ENCODE results near the gene TMEM26.
A peak's percentile ranks its signal among the peaks of the same experiment; 100 is the strongest.
"Not testable (repeated sequence)": the region's sequence is repeated elsewhere in the genome, so short reads cannot be mapped to it uniquely, and the experiment has no call there.

The TMEM26 gene

DNA sequence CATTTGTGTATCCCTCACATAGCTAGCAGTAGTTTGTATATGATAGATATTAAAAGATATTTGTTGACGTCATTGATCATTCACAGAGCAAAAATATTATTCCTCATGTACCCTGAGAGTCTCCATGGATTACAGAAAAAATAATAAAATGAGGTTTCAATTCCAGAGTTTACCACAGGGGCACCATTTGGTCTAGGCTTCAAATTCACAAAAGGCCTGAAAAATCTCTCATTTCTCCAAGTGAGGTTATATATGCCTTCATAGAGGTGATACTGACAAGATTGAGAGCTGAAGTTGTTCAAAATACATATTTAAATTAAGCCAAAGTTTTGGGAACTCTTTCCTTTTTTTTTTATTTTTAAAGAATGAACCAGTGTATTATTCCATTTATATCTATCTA, 52.7 kb downstream of the TMEM26 start:
- H3K27me3 Mint-ChIP-seq: no peaks in the 10 kb centered on the region
- H3K4me3 Mint-ChIP-seq: no peak overlapping the region
- no peaks in the 10 kb centered on the region for H3K36me3 Mint-ChIP-seq
- H3K4me1 Mint-ChIP-seq: peaks cover 7% of the 10 kb centered on the region
- H3K9me3 Mint-ChIP-seq: no peaks in the 10 kb centered on the region
- ATAC-seq (ENCODE audit: low read depth) (no peak), DNase-seq (ENCODE audit: low spot score in 2 of 2) (no peak)
- H3K27ac Mint-ChIP-seq: no peak overlapping the region

DNA sequence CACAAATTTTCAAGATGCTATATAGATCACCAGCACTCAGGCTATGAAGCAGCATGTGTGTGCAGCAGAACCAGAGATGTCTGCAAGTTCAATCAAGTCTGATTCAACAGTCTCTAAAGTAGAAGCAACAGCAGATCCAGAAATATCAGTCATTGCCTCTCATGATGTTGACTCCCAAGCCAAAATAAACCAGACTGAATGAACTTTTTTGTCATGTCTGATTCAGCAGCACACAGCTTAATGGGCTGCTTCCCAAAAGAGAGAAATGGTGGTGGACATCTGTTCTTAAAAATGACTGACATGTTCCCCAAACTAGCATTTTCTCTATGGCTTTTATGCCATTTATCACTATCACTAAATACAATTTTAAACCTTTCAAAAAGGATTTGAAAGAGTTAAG, 53.8 kb downstream of the TMEM26 start:
- H3K4me3 Mint-ChIP-seq: no peak overlapping the region
- no peaks in the 10 kb centered on the region for H3K27me3 Mint-ChIP-seq
- no peaks in the 10 kb centered on the region for H3K36me3 Mint-ChIP-seq
- ATAC-seq (ENCODE audit: low read depth) (no peak), DNase-seq (ENCODE audit: low spot score in 2 of 2) (no peak)
- no peaks in the 10 kb centered on the region for H3K9me3 Mint-ChIP-seq
- peaks cover 7% of the 10 kb centered on the region for H3K4me1 Mint-ChIP-seq
- H3K27ac Mint-ChIP-seq: no peak overlapping the region

DNA sequence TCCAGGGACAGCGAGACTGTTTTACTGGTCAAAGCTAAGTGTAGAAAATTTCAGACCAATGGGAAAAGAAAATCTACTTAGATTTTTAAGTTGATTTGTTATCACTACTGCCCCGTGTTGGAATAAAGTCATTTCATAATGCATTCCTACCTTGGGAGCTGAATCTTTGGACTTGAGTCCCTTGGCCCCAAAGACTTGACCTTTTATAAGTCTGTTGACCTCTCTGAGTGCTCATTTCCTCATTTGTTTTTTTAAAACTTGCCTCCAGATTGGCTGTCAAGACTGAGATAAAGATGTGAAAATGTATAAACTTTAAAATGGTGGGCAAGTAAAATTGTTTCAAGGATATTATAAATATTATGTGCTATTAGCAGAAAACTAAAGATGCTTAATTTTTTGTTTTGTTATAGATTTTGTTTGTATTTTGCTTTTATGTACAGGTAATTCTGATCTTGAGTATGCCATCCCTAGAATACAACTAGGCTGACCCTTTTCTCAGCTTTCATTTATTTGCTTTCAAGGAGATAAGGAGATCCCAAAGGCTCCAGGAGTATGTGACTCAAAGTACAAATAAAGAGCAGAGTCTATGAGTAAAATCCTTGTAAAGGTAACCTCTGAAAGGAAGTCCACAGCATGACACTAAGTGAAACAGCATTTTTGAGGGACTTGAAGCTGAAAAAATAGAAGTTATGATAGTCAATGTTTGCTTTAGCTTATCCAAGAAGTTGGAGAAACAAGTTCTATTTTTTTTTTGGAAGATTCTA, 54.6 kb downstream of the TMEM26 start:
- Mint-ChIP-seq H3K27ac (no peak overlapping the region), H3K9me3 (no peaks in the 10 kb centered on the region), H3K4me3 (no peak overlapping the region), H3K27me3 (no peaks in the 10 kb centered on the region), H3K36me3 (no peaks in the 10 kb centered on the region), H3K4me1 (peaks cover 7% of the 10 kb centered on the region)
- no peak for DNase-seq (ENCODE audit: low spot score in 2 of 2)
- ATAC-seq (ENCODE audit: low read depth): no peak

DNA sequence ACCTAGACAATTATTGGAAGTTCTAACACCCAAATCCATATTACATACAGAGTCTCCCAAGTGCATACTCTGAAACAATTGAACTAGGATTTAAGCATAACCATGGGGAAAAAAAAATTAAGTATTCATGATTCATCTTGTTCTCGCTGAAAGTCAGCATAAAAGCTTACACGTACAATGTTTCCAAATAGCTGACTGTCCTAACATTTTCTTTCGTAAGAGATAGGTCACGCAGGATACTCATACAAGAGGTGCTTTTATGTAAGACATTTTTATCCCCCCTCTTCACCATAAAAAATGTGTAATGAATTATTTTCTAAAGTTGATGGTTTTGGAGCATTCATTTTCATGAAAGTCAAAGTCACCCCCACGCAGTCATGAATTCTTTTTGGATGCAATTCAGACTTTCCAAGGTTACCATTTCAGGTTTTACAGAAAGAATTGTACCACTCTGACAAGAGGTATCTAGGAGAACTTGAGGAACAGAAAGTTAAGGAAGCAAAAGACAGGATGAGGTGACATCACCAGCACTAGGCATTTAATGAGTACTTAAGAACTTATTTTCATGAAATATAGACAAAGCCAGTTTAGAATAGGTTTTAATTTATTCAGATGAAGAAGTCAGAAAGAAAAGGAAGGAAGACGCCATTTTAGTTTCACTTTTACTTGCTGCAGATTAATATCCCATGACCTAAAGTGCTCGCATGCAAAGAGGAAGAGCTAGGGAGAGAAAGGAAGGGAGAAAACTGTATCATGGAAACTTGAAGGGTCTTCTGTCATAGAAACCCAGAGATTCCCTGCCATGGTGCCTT, 55.8 kb downstream of the TMEM26 start:
- peaks cover 9% of the 10 kb centered on the region for H3K4me1 Mint-ChIP-seq
- no peak for DNase-seq (ENCODE audit: low spot score in 2 of 2)
- H3K27me3 Mint-ChIP-seq: no peaks in the 10 kb centered on the region
- H3K4me3 Mint-ChIP-seq: peak overlapping the region; percentile 67
- peak; percentile 84 for ATAC-seq (ENCODE audit: low read depth)
- peaks cover 2% of the 10 kb centered on the region for H3K9me3 Mint-ChIP-seq
- H3K36me3 Mint-ChIP-seq: no peaks in the 10 kb centered on the region
- peak overlapping the region; percentile 24 for H3K27ac Mint-ChIP-seq

DNA sequence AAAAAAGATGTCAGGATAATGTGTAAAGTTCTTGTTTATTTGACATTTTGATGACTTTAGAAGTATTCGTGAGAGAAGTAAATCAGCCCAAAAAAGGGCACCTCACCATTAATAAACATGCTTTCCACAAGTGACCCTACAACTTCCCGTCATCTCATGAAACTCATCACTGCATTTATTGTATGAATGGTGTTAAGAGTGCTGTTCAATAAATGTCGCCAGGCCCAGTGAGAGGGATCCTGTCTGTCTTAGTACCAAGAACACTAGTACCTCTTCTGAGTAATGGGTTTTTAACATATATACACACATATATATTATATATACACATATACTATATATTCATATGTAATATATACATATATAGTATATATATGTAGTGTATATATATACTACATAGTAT, 61.9 kb downstream of the TMEM26 start:
- H3K36me3 Mint-ChIP-seq: peaks cover 2% of the 10 kb centered on the region
- H3K4me1 Mint-ChIP-seq: peaks cover 8% of the 10 kb centered on the region
- H3K9me3 Mint-ChIP-seq: peaks cover 4% of the 10 kb centered on the region
- H3K27ac Mint-ChIP-seq: peak overlapping the region; percentile 72
- H3K4me3 Mint-ChIP-seq: peak overlapping the region; percentile 63
- ATAC-seq (ENCODE audit: low read depth) (peak; percentile 35), DNase-seq (ENCODE audit: low spot score in 2 of 2) (no peak)
- H3K27me3 Mint-ChIP-seq: peaks cover 1% of the 10 kb centered on the region

DNA sequence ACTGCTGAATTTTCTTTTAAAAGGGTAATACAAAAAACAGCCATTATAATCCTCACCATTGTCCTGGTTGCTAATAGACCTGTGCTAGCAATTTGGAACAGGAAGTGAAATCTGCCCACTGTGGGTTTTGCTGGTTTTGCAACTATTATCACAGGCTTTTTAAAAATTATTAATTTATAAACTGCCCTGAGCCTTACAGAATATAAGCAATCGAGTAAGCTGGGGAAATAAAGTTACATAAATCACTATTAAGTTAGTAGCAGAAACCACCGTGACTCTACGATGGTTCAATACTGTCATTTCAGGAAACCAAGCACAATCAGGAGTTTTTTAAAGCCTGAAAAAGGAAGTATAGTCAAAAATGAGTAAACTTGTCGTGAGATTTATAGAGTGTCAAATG, 62.3 kb downstream of the TMEM26 start:
- H3K36me3 Mint-ChIP-seq: peaks cover 2% of the 10 kb centered on the region
- H3K27me3 Mint-ChIP-seq: peaks cover 1% of the 10 kb centered on the region
- peaks cover 8% of the 10 kb centered on the region for H3K4me1 Mint-ChIP-seq
- peak overlapping the region; percentile 63 for H3K4me3 Mint-ChIP-seq
- ATAC-seq (ENCODE audit: low read depth) (peak; percentile 70), DNase-seq (ENCODE audit: low spot score in 2 of 2) (no peak)
- H3K27ac Mint-ChIP-seq: peak overlapping the region; percentile 72
- H3K9me3 Mint-ChIP-seq: peaks cover 4% of the 10 kb centered on the region

DNA sequence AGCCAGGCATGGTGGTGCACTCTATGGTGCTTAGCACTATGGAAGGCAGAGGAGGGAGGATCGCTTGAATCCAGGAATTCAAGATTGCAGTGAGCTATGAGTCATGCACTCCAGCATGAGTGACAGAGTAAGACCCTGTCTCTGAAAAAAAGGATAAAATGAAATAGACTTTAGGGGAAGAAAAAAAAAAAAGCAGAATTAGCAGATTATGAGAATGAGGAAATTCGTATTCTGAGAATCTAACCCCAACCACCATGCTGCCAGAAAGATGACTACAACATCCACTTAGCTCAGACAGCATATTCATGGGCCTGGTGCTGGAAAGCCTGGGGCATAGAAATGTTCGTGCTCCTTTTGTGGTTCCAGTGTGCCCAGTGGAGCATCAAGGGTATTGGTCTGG, 63.3 kb downstream of the TMEM26 start:
- H3K4me1 Mint-ChIP-seq: peaks cover 8% of the 10 kb centered on the region
- H3K4me3 Mint-ChIP-seq: no peak overlapping the region
- H3K27ac Mint-ChIP-seq: no peak overlapping the region
- no peak for DNase-seq (ENCODE audit: low spot score in 2 of 2)
- H3K27me3 Mint-ChIP-seq: peaks cover 1% of the 10 kb centered on the region
- peaks cover 4% of the 10 kb centered on the region for H3K9me3 Mint-ChIP-seq
- H3K36me3 Mint-ChIP-seq: peaks cover 2% of the 10 kb centered on the region
- no peak for ATAC-seq (ENCODE audit: low read depth)

DNA sequence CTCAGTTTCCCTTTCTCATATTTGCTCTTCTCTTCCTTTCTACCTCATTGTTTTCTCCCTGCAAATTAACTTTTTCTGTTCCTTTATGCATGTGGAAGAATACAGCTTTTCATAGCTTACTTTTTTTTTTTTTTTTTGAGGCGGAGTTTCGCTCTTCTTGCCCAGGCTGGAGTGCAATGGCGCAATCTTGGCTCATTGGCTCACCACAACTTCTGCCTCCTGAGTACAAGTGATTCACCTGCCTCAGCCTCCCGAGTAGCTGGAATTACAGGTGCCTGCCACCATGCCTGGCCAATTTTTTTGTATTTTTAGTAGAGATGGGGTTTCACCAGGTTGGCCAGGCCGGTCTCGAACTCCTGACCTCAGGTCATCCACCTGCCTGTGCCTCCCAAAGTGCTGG, 64.2 kb downstream of the TMEM26 start:
- not testable (repeated sequence) for DNase-seq (ENCODE audit: low spot score in 2 of 2); H3K27me3 Mint-ChIP-seq; ATAC-seq (ENCODE audit: low read depth); H3K4me3 Mint-ChIP-seq; H3K27ac Mint-ChIP-seq; H3K4me1 Mint-ChIP-seq; H3K9me3 Mint-ChIP-seq; H3K36me3 Mint-ChIP-seq

DNA sequence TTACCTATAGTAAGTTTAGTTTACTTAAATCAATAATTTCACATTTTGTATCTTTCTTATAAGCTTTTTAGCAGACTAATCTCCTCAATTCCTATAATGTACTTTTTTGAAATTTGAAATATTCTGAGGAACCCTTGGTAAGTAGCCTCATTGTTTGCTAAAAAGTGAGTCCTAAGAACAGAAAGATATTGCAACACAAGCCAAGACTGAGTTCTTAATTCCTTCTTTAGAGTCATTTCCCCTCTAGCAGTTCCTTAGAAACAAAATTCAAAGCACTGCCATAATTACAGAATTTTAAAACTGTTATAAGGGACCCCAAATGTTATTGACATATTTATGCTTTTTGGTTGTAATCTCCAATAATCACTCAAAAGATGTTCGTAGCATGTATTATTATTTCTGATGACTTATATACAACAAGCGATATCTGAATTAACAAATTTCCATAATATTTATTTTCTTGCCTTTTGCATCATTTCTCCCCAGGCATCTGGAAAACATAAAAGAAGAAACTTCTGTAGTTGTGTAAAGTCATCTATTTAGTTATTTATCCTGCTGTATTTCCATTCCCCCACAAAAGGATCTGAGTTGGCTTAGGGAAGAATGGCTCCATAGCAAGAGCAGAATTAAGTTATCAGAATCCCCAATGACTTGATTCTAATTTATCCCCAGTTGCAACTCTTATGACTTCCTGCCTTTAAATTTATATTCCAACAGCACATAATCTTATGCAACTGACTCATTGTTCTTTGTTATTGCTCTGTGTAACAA, 67.8 kb downstream of the TMEM26 start:
- H3K9me3 Mint-ChIP-seq: peaks cover 3% of the 10 kb centered on the region
- H3K27me3 Mint-ChIP-seq: peaks cover 1% of the 10 kb centered on the region
- ATAC-seq (ENCODE audit: low read depth) (no peak), DNase-seq (ENCODE audit: low spot score in 2 of 2) (no peak)
- no peak overlapping the region for H3K27ac Mint-ChIP-seq
- H3K4me3 Mint-ChIP-seq: no peak overlapping the region
- H3K36me3 Mint-ChIP-seq: peaks cover 2% of the 10 kb centered on the region
- H3K4me1 Mint-ChIP-seq: no peaks in the 10 kb centered on the region

DNA sequence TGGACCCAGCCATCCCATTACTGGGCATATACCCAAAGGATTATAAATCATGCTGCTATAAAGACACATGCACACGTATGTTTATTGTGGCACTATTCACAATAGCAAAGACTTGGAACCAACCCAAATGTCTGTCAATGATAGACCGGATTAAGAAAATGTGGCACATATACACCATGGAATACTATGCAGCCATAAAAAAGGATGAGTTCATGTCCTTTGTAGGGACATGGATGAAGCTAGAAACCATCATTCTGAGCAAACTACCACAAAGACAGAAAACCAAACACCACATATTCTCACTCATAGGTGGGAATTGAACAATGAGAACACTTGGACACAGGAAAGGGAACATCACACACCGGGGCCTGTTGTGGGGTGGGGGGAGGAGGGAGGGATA, 72.0 kb downstream of the TMEM26 start:
- not testable (repeated sequence) for DNase-seq (ENCODE audit: low spot score in 2 of 2); ATAC-seq (ENCODE audit: low read depth); H3K4me1 Mint-ChIP-seq; H3K9me3 Mint-ChIP-seq; H3K4me3 Mint-ChIP-seq; H3K36me3 Mint-ChIP-seq; H3K27me3 Mint-ChIP-seq; H3K27ac Mint-ChIP-seq

DNA sequence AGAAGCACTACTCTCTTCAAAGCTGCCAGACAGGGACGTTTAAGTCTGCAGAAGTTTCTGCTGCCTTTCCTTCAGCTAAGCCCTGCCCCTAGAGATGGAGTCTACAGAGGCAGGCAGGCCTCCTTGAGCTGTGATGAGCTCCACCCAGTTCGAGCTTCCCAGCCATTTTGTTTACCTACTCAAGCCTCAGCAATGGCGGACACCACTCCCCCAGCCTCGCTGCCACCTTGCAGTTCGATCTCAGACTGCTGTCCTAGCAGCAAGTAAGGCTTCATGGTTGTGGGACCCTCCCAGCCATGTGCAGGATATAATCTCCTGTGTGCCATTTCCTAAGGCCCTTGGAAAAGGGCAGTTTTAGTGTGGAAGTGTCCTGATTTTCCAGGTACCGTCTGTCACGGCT, 74.3 kb downstream of the TMEM26 start:
- Mint-ChIP-seq H3K9me3 (peaks cover 10% of the 10 kb centered on the region), H3K4me1 (peaks cover 2% of the 10 kb centered on the region), H3K27ac (no peak overlapping the region), H3K27me3 (peaks cover 8% of the 10 kb centered on the region), H3K4me3 (no peak overlapping the region), H3K36me3 (peaks cover 4% of the 10 kb centered on the region)
- no peak for DNase-seq (ENCODE audit: low spot score in 2 of 2)
- no peak for ATAC-seq (ENCODE audit: low read depth)

DNA sequence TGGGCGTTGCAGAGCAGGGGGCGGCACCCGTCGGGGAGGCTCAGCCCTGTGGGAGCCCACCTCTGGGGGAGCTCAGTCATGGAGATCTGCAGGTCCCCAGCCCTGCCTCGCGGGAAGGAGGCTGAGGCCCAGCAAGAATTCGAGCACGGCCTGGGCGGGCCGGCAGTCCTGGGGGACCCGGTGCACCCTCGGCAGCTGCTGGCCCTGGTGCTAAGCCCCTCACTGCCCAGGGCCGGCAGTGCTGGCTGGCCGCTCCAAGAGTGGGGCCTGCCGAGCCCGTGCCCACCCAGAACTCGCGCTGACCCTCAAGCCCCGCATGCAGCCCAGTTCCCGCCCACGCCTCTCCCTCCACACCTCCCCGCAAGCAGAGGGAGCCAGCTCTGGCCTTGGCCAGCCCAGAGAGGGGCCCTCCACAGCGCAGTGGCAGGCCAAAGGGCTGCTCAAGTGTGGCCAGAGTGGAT, 76.2 kb downstream of the TMEM26 start:
- H3K27me3 Mint-ChIP-seq: peaks cover 8% of the 10 kb centered on the region
- H3K9me3 Mint-ChIP-seq: peaks cover 14% of the 10 kb centered on the region
- H3K36me3 Mint-ChIP-seq: peaks cover 4% of the 10 kb centered on the region
- ATAC-seq (ENCODE audit: low read depth): no peak
- no peak for DNase-seq (ENCODE audit: low spot score in 2 of 2)
- H3K4me1 Mint-ChIP-seq: peaks cover 2% of the 10 kb centered on the region
- H3K27ac Mint-ChIP-seq: no peak overlapping the region
- H3K4me3 Mint-ChIP-seq: no peak overlapping the region

DNA sequence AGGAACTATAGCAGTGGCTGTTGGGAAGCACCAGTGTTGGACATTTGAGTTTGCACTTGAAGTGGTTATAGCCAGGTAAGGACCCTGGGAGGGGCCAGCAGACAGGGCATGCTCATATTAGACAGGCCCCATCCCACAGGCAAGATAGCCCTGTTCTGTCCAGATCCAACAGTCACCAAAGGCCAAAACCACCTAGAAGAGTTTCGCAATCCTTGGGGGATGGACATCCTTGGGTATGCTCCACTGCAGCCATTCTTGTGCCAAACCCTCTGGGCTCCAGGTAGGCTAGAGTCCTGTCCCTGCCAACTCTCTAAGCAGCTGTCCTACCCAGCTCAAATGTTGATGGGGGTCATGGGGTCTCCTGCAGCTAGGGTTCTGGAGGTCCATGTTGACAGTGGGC, 76.8 kb downstream of the TMEM26 start:
- peaks cover 2% of the 10 kb centered on the region for H3K4me1 Mint-ChIP-seq
- H3K4me3 Mint-ChIP-seq: no peak overlapping the region
- peaks cover 4% of the 10 kb centered on the region for H3K36me3 Mint-ChIP-seq
- H3K9me3 Mint-ChIP-seq: peaks cover 14% of the 10 kb centered on the region
- DNase-seq (ENCODE audit: low spot score in 2 of 2) (no peak), ATAC-seq (ENCODE audit: low read depth) (no peak)
- peaks cover 8% of the 10 kb centered on the region for H3K27me3 Mint-ChIP-seq
- H3K27ac Mint-ChIP-seq: no peak overlapping the region

DNA sequence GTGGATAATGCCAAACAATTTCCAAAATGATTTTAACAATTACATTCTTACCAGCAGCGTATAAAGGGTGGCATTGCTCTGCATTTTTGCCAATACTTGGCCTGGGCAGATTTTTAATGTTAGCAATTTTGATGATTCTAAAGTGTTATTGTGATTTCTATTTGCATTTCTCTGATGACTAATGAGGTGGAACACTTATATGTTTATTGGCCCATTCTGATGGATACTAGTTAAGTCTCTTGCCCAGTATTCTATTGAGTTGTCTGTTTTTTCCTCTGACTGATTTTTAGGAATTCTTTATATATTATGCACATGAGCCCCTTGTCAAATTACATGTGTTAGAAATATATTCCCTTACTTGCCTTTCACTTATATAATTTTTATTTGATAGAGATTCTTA, 86.8 kb downstream of the TMEM26 start:
- H3K27me3 Mint-ChIP-seq: no peaks in the 10 kb centered on the region
- no peak overlapping the region for H3K27ac Mint-ChIP-seq
- no peak for ATAC-seq (ENCODE audit: low read depth)
- no peaks in the 10 kb centered on the region for H3K36me3 Mint-ChIP-seq
- no peaks in the 10 kb centered on the region for H3K4me1 Mint-ChIP-seq
- DNase-seq (ENCODE audit: low spot score in 2 of 2): no peak
- H3K4me3 Mint-ChIP-seq: no peak overlapping the region
- H3K9me3 Mint-ChIP-seq: no peaks in the 10 kb centered on the region

Measured in memory B cell (primary cell).